GM12875 (cell line): ENCODE data around the gene GPATCH3.

Experiments
- H3K4me3 ChIP-seq: one replicate; pipeline ENCODE4 v1.5.1; 2011; ENCODE audit warnings: low read depth, low read length, control low read depth
- TF ChIP-seq, protein P1 (sequence below): IDR thresholded peaks from 2 replicates; pipeline ENCODE4 v1.5.1; 2011; ENCODE audit warnings: low read depth, mild to moderate bottlenecking, control low read depth, inconsistent platforms, low read length, moderate library complexity, borderline replicate concordance; ENCODE audit not compliant: insufficient read depth

Gene GPATCH3

DNA sequence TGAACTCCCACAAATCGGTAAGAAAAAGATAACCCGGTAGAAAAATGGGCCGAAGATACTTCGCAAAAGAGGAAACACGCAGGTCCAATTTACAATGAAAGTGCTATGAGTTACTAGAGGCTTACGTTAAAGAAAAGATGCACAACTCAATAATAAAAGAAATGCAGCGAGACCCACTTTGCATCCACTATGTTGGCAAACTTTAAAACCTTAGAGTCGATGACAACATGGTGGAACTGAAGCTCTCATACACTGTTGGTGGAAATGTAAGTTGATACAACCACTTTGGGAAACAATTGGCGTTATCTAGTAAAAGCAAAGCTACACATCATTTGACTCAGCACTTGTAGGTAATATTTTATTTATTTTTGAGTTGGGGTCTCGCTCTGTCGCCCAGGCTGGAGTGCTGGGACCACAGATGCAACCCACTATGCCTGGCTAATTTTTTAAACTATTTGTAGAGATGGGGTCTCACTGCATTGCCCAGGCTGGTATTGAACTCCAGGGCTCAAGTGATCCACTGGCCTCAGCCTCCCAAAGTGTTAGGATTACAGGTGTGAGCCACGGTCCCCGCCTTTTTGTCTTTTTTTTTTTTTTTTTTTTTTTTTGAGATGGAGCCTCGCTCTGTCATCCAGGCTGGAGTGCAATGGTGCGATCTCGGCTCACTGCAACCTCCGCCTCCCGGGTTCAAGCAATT lies 696 bp upstream of the GPATCH3 start:
- peak overlapping the region; percentile 78 for H3K4me3 ChIP-seq

DNA sequence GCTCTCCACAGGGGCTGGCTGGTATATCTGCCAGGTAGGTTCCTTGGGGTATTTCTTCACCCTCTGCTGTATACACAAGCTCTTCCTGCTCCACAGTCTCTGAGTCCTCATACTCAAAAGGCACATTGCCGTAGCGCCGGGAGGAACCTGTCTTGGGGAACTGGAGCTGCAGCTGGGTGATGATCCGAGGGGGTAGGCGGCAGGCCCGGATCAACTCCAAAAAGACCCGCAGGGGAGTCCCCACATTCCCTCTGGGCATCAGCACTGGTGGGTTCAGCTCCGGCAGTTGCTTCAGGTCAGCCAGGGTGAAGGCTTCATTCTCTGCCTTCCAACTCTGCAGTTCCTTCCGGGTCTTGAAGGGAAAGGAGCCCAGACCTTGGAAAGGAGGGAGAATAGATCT lies 2.9 kb downstream of the GPATCH3 start:
- no peak overlapping the region for H3K4me3 ChIP-seq
- TF ChIP-seq, protein P1, sequence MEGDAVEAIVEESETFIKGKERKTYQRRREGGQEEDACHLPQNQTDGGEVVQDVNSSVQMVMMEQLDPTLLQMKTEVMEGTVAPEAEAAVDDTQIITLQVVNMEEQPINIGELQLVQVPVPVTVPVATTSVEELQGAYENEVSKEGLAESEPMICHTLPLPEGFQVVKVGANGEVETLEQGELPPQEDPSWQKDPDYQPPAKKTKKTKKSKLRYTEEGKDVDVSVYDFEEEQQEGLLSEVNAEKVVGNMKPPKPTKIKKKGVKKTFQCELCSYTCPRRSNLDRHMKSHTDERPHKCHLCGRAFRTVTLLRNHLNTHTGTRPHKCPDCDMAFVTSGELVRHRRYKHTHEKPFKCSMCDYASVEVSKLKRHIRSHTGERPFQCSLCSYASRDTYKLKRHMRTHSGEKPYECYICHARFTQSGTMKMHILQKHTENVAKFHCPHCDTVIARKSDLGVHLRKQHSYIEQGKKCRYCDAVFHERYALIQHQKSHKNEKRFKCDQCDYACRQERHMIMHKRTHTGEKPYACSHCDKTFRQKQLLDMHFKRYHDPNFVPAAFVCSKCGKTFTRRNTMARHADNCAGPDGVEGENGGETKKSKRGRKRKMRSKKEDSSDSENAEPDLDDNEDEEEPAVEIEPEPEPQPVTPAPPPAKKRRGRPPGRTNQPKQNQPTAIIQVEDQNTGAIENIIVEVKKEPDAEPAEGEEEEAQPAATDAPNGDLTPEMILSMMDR: no peak

More for the DNA sequence above, 696 bp upstream of the GPATCH3 start:
- TF ChIP-seq, protein P1: no peak

DNA sequence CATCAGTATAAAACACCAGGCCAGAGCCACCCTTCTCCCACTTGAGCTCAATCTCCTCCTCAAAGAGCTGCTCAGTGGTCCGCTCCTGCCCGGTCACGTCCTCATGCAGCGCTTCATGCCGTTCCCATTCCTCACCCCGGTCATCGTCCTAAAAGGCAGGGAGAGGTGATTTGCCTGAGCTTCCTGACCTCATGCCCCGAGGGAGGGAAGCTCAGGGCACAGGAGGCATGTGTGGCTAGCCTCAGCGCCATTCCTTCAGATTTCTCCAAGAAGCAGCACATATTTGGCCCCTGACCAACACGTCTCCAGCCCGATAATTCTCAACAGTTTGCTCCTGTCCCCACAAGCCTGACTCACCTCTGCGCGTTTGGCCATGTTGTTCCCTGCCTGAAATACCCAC lies 6.0 kb downstream of the GPATCH3 start:
- TF ChIP-seq, protein P1: no peak
- no peak overlapping the region for H3K4me3 ChIP-seq

DNA sequence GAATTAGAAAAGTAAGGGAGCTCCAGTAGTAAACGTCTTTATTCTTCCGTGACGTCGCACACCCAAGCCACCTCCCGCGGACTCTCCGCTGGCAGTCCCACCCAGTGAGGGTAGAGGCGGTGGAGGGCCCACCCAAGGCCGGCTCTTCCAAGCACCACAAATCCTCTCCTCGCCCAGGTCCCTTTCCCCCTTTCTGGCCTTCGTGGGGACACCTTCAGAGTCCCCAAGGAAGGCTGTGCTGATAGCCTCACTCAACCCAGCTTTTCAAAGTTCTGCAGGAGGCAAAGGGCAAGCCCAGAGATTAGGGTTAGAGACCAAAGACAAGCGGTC lies 9.8 kb downstream of the GPATCH3 start:
- peak overlapping the region; percentile 81 for H3K4me3 ChIP-seq
- TF ChIP-seq, protein P1: no peak

DNA sequence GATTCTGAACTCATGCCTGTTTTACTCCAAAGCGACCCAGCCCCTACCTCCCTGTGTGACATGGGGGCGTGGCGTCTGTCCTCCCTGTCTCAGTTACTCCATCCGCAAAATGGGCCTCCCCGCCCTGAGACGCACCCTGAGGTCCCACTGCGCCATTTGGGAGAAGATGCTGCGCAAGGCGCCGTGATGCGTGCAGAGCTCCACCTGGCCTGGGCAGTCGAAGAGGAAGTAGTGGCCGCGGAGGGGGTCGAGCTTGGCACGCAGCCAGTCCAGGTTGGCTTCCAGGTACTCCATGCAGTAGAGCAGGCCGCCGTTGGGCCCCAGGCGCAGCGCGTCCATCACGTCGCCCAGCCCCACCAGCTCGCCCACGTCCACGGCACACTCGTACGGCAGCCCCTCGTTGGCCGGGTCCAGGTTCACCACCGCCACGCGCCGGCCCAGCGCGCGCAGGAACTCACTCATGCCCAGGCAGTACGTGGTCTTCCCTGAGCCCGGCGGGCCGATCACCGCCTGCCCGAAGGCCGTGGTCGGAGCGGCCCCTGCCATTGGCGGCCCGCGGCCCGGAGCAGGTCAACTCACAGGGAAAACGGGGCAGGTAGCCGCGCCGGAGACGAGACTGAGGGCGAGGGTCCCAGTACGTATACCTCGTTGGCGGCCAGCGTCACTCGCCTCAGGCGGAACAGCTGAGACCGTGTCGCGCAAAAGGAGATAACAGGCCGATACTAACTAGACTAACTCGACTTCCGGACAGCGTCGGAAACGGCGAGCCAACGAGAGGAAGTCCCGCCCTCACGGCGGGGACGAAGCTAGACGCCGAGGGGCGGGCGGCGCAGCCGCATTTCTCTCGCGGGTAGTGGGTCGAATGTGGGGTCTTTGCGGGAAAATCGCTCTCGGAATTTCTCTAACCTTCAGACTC lies 10.5 kb downstream of the GPATCH3 start, which contains the start of gene GPN2:
GPN2 (minus strand) TSS at position 733 of the 916 bp plus-strand sequence; CDS start at position 546, 187 bp downstream.
- TF ChIP-seq, protein P1: no peak
- peak within 1 kb of the TSS; percentile 81 for H3K4me3 ChIP-seq

DNA sequence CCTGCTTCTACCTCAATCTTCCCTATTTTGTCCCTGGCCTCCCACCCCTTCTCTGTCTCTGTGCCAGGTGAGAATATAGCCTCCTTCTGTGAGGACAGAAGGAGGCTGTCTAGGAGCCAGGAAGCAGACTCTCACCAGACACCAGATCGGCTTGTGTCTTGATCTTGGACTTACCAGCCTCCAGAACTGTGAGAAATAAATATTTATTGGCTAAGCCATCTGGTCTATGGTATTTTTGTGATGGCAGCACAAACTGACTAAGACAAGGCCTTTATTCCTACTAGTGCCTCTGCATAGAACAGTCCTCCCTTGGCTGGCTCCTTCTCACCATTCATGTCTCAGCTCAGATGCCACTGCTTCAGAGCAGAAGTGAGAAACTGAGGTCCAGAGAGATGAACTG lies 12.0 kb downstream of the GPATCH3 start:
- TF ChIP-seq, protein P1: no peak
- H3K4me3 ChIP-seq: no peak overlapping the region

DNA sequence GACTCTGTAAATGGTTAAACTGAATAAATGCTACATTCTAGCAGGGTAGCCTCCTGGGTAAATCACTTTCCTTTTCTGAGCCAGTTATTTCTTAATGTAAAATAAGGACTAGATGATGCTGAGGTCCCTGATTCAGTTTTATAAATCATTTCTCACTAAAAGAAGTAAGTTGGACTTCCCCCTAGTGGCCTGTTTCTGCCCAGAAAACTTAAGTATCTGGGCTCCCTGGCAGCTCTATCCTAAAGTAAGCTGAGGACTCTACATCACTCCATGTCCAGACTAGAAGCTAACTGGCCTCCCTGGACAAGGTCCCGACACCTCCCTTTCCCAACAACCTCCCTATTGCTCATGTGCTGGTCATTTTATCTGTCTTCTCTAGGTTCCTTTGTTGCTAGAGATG lies 13.1 kb downstream of the GPATCH3 start:
- H3K4me3 ChIP-seq: no peak overlapping the region
- TF ChIP-seq, protein P1: peak; percentile 25; the same call in 1 of the 2 replicates
